Measurements from ENCODE around the gene CYP4F3.

The CYP4F3 gene

GRCh38 chr19:15641901-15642491, 1.3 kb downstream of the CYP4F3 start:
- no peaks in the 10 kb centered on the region for H3K36me3 ChIP-seq (ENCODE audit: control insufficient read depth, insufficient read depth, low read length)
- TF ChIP-seq CTCF (IDR thresholded peaks at IDR 0.05; ENCODE audit: insufficient read depth, low read length, poor library complexity, severe bottlenecking), result no peak
- no peaks in the 10 kb centered on the region for H3K27me3 ChIP-seq (replicated peaks; ENCODE audit: control insufficient read depth, insufficient read depth, low read length)
- DNase-seq (ENCODE audit: extremely low read depth, insufficient read length), result no peak
- no peak overlapping the region for H3K4me3 ChIP-seq (replicated peaks; ENCODE audit: low read depth, low read length)

- no peak for TF ChIP-seq CTCF (IDR thresholded peaks at IDR 0.05; ENCODE audit: insufficient read depth, low read length, poor library complexity, severe bottlenecking)
- DNase-seq (ENCODE audit: extremely low read depth, insufficient read length), result no peak
- H3K27me3 ChIP-seq (replicated peaks; ENCODE audit: control insufficient read depth, insufficient read depth, low read length), result no peaks in the 10 kb centered on the region
- no peak overlapping the region for H3K4me3 ChIP-seq (replicated peaks; ENCODE audit: low read depth, low read length)
- no peaks in the 10 kb centered on the region for H3K36me3 ChIP-seq (ENCODE audit: control insufficient read depth, insufficient read depth, low read length)
Measured at GRCh38 chr19:15642807-15643206, 2.1 kb downstream of the CYP4F3 start.

GRCh38 chr19:15643387-15643786, 2.7 kb downstream of the CYP4F3 start:
- Histone ChIP-seq H3K36me3 (ENCODE audit: control insufficient read depth, insufficient read depth, low read length) (no peaks in the 10 kb centered on the region), H3K4me3 (replicated peaks; ENCODE audit: low read depth, low read length) (no peak overlapping the region), H3K27me3 (replicated peaks; ENCODE audit: control insufficient read depth, insufficient read depth, low read length) (no peaks in the 10 kb centered on the region)
- no peak for TF ChIP-seq CTCF (IDR thresholded peaks at IDR 0.05; ENCODE audit: insufficient read depth, low read length, poor library complexity, severe bottlenecking)
- DNase-seq (ENCODE audit: extremely low read depth, insufficient read length), result no peak

- no peak overlapping the region for H3K4me3 ChIP-seq (replicated peaks; ENCODE audit: low read depth, low read length)
- no peak for DNase-seq (ENCODE audit: extremely low read depth, insufficient read length)
- no peaks in the 10 kb centered on the region for H3K36me3 ChIP-seq (ENCODE audit: control insufficient read depth, insufficient read depth, low read length)
- no peaks in the 10 kb centered on the region for H3K27me3 ChIP-seq (replicated peaks; ENCODE audit: control insufficient read depth, insufficient read depth, low read length)
- TF ChIP-seq CTCF (IDR thresholded peaks at IDR 0.05; ENCODE audit: insufficient read depth, low read length, poor library complexity, severe bottlenecking), result no peak
Measured at GRCh38 chr19:15644066-15644741, 3.5 kb downstream of the CYP4F3 start.

- no peaks in the 10 kb centered on the region for H3K27me3 ChIP-seq (replicated peaks; ENCODE audit: control insufficient read depth, insufficient read depth, low read length)
- H3K36me3 ChIP-seq (ENCODE audit: control insufficient read depth, insufficient read depth, low read length), result no peaks in the 10 kb centered on the region
- no peak overlapping the region for H3K4me3 ChIP-seq (replicated peaks; ENCODE audit: low read depth, low read length)
- no peak for DNase-seq (ENCODE audit: extremely low read depth, insufficient read length)
- TF ChIP-seq CTCF (IDR thresholded peaks at IDR 0.05; ENCODE audit: insufficient read depth, low read length, poor library complexity, severe bottlenecking), result no peak
Measured at GRCh38 chr19:15644816-15645215, 4.1 kb downstream of the CYP4F3 start.
